A549 treated with CpdA at 1 μM for 4 hours (cell line): ENCODE data around the gene STK33. TPM values are rescaled to one million over a fixed set of nuclear protein-coding genes. Genes with fewer than 3 reads are reported as not detected.

ENCODE experiments used
- total RNA-seq: library from RNA; stranded (reverse); fragments of 200-300 nt; extraction: Qiagen RNA extraction; gene quantifications from 5 replicates; pipeline ENCODE4 v1.2.3, GENCODE V29; 2022; ENCODE audit warnings: low read depth

Gene STK33
- 3.9 to 7.6 TPM (median 4.4 TPM) in 5 replicates for total RNA-seq

DNA sequence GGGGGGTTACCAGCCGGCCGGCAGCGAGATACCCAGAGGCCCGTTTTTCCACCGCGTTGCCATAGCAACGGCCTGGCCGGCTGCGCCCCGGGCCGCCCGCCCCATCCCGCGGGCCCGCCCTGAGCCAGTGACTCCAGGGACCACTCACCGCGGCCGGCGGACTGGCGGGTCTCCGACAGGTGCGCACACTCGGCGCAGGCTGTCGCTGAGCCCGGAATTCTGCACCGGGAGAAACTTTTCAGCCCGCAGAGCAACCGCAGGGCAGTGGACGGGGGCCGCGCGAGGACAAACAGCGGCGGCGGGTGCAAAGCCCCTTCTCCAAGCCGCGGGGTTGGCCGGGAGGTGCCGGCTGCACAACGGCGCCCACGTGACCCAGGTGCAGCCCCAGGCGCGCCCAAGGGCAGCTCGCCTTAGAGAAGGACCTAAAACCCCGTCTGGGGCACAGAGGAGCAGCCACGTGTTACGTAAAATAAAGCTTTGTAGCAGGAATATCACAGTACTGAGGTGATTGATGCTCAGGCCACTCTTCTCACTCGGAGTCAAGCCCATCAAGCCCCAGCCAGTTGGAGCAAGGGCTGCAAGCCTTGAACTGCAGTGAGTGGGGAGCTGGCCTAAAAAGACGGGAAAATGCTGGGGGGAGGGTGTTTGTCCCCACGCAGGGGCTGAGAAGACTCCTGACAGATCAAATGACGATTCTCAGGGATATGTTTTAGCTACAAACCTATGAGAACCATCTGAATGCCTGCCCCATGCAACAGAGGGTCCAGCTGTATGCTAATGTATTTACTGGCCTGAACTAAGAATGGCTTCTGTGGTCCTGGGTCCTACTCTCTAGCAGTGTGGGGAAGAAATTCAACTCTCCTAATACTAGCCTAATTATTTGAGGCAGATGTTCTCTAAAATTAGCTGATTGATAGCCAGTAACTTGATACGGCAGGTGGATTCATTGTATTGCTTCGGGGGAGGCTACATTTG, at the start of gene STK33:
Gene STK33, minus strand, starts transcription at position 294 of the 975 bp plus-strand sequence. CDS start 119,323 bp downstream, outside the sequence.

Other genes starting within 250 kb of the STK33 start
- 2.0 to 2.8 TPM (median 2.3 TPM) in 5 replicates for gene TRIM66, start 88.4 kb upstream of the STK33 start, total RNA-seq
- 2,466 to 2,810 TPM (median 2,611 TPM) in 5 replicates for gene RPL27A, start 88.6 kb upstream of the STK33 start, total RNA-seq